HG02943 (cell line): Measurements from ENCODE around the gene PCSK9.

ENCODE experiments used
- ATAC-seq: cut with Tn5 transposase; IDR thresholded peaks from one replicate; pipeline ENCODE4 v1.9.1; 2021; ENCODE audit warnings: mild to moderate bottlenecking, low read depth, moderate library complexity; ENCODE audit not compliant: unreplicated experiment

PCSK9 gene

DNA sequence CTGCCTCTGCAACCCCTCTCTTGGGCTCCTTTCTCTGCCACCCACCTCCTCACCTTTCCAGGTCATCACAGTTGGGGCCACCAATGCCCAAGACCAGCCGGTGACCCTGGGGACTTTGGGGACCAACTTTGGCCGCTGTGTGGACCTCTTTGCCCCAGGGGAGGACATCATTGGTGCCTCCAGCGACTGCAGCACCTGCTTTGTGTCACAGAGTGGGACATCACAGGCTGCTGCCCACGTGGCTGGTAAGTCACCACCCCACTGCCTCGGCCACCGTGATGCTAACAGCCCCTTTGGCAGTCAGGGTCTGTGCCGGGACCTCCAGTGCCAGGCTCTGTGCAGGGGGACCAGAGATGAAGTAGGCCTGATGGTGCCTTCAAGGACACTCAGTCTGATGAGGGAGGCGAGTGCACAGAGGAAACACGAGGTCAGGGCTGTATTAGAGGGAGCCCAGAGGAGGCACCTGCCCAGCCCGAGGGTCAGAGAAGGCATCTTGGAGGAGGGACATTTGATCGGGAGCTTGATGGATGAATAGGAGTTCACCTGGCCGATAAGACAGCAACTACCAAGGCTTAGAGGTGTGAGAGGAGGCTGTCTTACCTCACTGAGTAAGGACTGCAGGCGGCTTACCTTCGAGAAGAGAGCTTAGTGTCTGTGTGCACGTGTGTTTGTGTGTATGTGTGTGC lies 18.1 kb downstream of the PCSK9 start:
- ATAC-seq: no peak

DNA sequence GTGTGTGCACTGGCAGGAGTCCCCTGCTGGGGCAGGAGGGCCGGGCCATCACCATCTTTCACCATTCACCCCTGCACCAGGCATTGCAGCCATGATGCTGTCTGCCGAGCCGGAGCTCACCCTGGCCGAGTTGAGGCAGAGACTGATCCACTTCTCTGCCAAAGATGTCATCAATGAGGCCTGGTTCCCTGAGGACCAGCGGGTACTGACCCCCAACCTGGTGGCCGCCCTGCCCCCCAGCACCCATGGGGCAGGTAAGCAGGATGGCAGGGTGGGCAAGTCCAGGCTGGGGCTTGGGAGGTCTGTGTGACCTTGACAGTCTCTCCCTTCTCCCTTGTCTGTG lies 18.6 kb downstream of the PCSK9 start:
- no peak for ATAC-seq

DNA sequence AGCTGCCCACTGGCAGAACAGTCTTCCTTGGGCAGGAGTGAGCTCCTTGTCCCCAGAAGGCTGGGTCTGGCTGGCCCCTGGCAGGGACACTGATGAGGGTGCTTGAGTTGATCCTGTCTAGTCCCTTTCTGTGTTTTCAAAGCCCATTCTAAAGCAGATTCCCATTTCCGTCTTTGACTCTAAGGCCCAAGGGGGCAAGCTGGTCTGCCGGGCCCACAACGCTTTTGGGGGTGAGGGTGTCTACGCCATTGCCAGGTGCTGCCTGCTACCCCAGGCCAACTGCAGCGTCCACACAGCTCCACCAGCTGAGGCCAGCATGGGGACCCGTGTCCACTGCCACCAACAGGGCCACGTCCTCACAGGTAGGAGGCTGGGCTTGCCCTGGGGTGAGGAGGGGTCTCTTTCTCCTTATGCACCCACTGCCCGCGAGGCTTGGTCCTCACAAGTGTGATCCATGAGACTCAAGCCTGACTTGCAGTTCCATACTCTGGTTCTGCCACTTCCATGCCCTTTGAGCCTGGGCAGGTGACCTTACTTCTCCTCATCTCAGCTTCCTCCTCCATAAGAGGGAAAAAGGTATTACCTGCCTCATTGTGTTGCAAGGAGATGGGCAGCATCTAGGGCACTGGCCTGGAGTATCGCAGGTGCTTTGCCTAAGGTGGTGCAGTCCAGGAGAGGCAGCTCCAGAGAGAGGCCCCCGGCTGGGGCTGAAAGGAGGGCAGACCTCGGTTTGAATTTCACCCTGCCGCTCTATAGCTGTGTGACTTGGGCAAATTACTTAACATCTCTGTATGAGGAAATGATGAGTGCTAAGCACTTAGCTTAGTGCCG lies 20.2 kb downstream of the PCSK9 start:
- no peak for ATAC-seq

DNA sequence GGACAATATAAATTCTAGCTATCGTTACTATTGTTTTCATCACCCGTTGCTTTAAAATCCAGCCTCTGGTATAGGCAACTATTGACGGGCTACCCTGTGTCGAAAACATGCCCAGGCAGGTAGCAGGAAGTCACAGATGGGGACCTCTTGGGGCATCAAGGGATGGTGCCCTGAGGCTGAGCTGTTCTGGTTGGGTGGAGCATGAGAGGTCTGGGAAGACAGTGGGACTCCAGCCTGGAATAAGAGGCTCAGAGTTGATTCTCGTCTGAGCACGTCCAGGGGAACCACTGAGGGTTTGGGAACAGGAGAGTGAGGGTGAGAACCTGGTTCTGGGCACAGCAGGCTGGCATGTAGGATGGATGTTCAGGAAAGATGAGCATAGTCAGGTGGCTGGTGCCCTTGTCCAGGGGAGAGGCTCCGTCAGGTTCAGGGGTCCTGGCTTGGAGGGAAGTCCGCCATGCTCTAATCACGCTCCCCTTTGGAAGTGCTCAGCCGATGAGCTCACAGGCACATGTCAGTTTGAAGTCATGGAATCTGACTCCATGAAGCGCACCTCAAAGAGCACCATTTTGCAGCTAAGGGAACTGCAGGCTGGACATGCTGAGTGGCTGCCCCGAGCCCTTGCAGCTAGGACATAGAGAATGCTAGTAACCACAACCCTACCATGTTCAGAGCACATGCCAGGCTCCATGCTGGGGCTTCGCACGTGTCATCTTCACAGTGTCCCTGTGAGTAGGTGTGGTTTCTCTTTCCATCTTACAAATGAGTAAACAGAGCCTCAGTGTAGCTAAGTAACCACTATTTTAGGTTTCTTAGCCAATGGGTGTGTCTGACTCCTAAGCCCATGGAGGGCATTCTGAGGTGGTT lies 21.0 kb downstream of the PCSK9 start:
- no peak for ATAC-seq

DNA sequence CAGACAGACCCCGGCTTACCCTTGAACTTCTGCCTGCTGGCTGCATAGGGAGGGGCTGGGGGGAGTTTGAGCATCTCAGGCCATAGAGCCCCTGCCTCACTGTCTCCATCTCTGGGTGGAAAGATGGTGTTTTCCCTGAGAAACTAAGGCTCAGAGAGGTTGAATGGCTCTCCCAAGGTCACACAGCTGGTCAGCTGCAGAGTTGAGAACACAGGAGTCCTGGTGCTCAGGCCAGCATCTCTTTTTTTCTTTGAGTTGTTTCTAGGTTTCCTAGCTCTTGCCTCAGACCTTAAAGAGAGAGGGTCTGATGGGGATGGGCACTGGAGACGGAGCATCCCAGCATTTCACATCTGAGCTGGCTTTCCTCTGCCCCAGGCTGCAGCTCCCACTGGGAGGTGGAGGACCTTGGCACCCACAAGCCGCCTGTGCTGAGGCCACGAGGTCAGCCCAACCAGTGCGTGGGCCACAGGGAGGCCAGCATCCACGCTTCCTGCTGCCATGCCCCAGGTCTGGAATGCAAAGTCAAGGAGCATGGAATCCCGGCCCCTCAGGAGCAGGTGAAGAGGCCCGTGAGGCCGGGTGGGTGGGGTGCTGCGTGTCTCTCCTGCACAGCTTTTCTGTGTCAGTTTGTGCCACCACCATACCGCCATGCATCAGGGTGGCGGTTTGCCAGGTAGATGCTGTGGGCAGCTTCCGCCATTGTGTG lies 21.8 kb downstream of the PCSK9 start:
- no peak for ATAC-seq

DNA sequence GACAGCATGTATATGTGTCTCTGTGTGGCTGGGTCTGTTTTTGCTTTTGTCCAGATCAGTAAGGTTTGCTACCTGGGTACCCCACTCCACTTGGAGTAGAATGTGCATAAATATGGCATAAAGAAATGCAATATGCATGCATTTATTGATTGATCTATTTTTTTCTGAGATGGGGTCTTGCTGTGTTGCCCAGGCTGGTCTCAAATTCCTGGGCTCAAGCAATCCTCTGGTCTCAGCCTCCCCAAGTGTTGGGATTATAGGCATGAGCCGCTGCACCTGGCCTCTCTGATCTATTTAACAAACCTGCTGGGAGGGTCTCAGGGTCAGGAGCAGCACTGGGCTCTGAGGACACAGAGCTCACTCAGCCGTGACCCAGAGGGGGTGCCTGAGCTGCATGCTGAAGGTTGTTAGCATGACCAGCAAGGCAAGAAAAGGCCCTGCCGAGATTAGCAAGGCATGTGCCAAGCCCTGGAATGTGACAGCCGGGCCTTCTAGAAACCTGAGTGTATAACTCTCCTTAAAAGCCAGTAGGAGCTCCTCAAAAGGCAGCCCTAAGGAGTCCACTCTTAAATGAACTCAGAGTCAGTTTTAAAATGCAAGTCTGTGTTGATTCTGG lies 22.5 kb downstream of the PCSK9 start:
- ATAC-seq: no peak

DNA sequence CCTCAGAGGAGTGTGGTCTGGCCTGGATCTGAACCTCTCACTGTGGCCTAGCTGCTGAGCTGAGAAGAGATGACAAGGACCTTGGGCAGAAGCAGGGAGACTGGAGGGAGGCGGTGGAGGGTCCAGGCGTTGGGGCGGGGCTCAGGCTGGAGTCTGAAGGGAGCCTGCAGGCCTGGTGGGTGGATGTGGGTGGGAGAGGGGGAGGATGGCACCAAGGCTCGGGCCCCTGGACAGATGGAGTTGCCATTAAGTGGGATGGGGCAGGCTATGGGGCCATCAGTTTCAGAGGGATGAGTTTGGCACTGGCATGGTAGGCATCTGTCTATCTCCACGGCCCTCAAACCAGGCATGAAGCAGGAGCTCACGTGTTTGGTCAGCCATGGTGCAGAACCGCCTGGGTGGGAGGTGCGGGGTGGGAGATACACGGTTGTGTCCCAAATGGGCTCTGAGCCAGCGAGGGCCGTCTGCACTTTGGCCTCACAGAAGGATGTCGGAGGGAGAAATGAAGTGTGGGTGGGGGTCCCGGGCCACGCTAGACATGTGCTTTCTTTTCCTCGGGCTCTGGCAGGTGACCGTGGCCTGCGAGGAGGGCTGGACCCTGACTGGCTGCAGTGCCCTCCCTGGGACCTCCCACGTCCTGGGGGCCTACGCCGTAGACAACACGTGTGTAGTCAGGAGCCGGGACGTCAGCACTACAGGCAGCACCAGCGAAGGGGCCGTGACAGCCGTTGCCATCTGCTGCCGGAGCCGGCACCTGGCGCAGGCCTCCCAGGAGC lies 23.6 kb downstream of the PCSK9 start:
- ATAC-seq: no peak

DNA sequence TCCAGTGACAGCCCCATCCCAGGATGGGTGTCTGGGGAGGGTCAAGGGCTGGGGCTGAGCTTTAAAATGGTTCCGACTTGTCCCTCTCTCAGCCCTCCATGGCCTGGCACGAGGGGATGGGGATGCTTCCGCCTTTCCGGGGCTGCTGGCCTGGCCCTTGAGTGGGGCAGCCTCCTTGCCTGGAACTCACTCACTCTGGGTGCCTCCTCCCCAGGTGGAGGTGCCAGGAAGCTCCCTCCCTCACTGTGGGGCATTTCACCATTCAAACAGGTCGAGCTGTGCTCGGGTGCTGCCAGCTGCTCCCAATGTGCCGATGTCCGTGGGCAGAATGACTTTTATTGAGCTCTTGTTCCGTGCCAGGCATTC lies 24.2 kb downstream of the PCSK9 start:
- no peak for ATAC-seq

DNA sequence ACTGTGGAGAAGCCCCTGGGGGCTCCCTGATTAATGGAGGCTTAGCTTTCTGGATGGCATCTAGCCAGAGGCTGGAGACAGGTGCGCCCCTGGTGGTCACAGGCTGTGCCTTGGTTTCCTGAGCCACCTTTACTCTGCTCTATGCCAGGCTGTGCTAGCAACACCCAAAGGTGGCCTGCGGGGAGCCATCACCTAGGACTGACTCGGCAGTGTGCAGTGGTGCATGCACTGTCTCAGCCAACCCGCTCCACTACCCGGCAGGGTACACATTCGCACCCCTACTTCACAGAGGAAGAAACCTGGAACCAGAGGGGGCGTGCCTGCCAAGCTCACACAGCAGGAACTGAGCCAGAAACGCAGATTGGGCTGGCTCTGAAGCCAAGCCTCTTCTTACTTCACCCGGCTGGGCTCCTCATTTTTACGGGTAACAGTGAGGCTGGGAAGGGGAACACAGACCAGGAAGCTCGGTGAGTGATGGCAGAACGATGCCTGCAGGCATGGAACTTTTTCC lies 24.8 kb downstream of the PCSK9 start:
- no peak for ATAC-seq

DNA sequence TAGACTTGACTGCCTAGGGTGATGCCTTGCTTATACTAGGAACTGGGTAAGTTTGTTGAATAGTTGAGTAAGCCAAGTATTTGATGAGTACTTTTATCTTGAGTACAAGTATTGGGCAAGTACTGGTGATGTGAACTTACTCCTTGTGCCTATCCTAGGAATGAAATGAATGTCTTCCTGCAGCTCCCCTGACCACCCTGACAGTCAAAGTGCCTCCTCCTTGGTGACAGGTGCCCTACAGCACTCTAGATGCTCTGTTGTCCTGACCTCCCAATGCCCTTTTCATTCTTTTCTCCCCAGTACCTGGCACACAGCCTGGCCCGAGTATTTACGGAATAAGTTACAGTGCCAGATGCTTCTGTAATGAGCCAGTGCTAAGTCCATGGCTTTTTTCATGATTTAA lies 25.5 kb downstream of the PCSK9 start:
- ATAC-seq: no peak

DNA sequence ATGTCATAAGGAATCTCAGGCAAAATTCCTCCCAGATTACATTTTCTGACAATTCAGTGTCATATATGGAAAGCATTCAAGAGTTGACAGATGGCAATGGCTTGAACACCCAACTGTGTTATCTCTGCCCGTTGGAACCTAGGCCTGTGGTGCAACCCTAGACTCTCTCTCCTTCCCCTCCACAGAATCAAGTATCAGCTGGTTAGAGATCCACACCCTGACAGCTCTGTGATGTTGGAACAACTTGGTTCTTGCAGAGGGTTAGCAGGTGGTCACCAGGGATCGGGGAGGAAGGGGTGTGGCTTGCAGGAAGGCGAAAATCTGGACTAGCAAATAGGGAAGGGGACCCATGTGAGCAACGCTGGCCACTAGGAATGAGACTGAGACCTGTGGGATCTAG lies 26.3 kb downstream of the PCSK9 start:
- no peak for ATAC-seq

DNA sequence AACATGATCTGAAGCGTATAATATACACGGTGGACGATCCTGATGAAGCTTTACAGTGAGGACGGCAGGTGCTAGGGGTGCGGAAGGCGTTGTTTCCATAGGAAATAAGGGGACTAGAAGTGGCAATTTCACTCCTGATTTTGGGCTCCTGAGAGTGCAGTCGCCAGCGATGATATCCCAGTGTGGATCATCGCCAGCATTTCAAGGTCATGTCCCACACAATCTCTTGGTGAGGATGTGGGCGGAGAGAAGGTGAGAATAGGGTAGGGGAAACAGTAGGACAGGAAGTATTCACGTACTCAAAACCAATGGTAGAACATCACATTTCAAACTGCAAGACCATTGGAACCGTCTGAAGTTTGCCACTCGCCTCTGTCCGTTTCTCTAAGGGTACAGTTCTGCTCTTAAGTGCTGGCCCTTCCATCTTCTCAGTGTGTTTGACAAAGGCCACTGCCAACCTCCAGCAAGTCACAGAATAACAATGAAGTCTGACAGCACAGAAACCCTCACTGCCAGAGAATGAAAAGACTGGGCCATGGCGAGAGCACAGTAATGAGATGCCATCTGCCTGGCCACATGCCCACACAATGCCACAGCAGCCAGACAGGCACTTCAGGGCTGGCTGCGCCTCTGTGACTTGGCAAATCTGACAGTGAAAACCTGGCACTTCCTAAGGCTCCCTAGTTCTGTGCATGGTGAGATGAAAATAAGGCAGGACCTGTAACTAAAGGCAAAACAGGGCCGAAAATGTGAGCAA lies 27.9 kb downstream of the PCSK9 start:
- no peak for ATAC-seq

DNA sequence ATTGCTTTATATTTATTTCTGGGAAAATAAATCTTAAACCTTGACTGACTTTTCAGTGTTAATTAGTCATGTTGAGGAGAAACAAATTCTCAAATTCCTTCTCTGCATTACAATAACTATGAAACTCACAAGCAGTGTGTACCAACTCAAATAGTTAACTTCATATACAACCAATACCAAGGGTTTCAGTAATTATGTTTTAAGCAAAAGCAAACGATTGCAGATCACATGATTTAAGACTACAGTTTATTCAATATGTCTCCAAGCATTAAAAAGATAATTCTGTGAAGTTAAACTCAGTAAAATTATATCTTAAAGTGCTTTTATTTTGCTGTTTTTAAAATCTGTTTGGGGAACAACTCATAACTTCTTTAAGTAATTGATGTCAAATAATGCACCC lies 28.6 kb downstream of the PCSK9 start:
- ATAC-seq: no peak

DNA sequence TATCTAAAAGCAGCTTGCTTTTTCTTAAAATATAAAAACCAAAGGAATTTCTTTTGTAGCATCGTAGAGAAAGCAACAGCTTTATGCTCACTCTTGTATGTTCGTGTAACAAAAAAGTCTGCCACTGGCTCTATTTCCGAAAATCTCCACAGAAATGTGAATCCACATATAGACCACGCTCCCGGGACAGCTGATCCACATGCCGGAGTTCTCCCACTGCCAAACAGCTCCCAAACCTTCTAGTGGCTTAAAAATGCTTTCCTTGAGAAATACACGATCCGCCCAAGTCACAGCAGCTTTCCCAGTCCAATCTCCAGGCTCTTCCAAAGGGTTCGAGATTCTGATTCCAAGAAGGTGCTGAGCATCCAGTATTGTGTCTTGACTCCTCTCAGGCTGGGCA lies 29.3 kb downstream of the PCSK9 start:
- ATAC-seq: no peak

DNA sequence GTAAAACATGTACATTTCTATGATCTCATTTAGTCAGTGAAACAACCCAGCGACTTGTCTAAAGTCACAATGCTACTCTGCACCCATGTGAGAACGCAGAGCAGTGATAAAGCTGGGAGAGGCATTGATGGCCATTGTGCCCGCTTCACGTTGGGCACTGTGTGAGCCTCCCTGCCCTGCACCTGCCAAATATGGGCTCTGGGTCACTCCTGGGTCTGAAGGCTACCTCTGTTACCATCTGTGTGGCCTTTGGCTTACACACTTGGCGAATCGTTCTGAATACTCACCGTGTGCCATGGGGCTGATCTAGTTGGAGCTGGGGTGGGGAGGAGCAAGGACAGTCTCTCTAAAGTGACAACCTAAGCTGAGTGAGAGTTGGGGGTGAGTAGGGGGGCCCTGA lies 29.9 kb downstream of the PCSK9 start:
- ATAC-seq: no peak

DNA sequence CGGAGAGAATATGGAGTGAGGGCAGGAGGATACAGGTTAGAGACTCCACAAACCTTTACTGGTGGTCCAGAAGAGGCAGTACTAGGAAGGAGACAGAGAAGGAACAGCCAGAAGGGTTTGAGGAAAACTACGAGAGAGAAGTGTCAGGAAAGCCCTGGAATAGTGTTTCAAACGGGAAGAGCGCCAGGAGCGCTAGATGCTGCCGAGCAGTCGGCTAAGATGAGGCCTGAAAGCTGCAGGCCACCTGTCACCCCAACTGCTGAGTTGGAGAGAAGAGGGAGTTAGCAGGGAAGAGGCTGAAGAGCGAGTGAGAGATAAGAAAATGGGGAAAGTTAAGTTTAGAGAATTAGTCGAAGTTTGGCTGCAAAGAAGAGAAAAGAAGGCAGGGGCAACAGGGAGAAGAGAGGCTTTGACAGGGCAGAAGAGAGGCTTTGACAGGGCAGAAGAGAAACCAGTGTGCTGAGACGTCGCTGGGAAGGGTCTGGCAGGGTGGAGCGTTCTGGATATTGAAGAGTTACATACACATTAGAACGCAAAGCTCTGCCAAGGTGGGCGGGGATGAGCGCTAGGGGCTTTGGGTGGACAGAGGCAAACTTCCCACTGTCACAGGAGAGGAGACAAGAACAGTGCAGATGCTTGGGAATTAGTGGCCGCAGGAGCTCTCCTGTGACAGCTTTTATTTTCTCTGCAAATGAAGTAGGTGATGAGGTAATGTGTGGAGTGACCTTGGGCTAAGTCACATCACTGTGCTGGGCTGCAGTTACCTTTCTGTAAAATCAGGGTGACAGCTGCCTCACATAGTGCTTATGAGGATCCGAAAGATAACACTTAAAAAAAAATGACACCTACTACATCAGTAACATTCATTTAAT lies 31.2 kb downstream of the PCSK9 start:
- no peak for ATAC-seq

DNA sequence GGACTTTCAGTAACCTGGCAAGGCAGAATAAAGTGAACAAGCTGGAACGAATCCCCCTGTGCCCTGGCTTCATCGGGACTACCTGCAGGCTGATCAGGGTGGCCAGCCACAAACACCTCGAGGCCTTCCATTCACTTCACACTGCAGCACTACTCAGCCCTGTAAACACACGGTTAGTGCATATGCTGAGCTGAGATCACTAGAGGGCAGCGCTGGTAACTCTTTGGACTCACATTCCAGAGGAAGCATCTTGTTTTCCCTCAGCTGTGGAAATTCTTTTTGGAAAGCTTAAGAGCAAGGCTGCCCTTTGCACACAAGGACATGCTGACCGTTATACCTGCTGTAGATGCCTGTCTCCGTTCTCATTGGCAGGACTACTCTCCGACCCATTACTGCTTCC lies 32.1 kb downstream of the PCSK9 start:
- no peak for ATAC-seq
